ENCODE data around the gene ZNF664.
A peak's percentile ranks its signal among the peaks of the same experiment; 100 is the strongest.

ZNF664 gene

DNA sequence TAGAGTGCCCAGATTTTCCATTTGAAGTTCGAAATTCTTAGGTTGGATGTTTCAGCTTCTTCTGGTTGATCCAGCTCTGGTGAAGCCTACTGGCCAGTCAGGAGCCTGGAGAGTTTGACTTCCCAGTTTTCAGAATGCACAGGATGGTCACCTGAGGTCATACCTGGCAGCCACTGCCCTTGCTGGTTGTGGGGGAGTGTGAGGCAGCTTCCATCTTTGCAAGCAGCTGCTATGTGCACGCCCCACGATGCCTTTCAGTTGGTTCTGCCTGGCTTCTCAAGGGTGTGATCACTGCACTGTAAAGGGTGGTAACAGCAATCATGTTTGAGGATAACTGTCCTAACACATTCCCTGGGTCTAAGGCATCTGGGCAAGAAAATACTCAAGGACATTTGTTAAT, 15.8 kb upstream of the ZNF664 start:
- no peak overlapping the region for H3K4me3 ChIP-seq (ENCODE audit: low read depth, low read length)

DNA sequence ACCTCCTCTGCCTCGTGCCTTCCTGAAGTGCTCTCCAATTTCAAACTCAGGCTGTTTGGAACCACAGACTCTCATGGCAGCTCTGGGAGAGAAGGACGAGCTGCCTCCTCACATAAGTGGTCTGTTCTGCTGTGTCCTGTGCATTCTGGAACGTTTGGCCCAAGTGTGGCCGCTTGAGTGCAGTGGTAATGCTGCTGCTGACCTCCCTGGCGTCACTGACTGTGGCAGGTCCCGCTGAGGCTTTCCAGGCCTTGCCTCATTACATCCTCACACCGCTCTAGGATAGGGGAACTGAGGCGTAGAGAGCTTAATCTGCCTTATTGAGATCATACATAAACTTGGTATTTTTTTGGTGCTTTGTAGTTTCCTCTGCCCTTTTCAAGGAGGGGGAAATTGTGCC, 14.6 kb upstream of the ZNF664 start:
- H3K4me3 ChIP-seq (ENCODE audit: low read depth, low read length) = no peak overlapping the region

DNA sequence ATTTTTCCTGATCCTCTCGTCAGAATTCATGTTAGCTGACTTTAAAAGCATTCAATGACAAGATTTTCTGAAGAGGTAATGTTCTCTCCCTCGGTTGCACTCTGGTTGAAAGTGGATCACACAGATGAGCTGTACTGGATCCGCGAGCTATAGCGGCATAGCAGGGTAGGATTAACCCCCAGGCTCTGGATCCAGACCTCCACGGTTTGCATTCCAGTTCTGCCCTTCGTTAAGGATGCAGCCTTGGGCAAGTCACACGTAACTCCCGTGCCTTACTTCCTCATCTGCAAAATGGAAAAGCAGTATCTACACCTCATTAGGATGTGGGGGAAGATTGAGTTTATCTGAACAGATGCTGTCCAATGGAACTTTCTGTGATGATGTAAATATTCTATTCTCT, 14.1 kb upstream of the ZNF664 start:
- no peak overlapping the region for H3K4me3 ChIP-seq (ENCODE audit: low read depth, low read length)

DNA sequence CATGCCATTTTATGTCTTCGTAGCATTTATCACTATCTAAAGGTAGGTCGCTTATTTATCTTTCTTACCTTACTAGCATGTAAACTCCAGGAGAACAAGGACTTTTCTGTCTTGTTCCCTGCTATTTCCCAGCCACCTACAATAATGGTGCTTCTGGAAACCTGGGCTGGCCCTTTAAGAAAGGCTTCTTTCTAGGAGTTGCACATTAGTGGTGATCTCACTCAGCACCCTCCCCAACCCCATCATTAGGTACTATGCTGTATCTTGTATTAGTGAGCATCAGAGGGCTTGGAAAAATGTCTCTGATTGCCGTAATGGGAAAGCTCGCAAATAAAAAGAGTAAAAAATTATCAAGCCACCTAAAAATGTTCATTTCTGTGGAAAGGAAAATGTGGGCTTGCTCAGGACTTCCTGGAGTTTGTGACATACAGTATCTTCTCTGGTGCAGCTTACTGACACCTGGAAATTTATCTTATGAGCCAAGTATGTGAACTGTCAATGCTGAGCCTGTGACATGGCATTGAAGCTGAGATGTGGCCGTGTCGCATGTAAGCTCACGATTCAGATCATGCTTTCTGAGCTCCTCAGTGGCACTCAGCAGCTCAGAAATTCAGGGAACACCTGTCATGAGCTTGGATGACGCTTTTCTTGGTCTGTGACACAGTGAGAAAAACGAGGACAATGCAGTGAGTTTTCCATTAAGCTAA, 12.8 kb upstream of the ZNF664 start:
- H3K4me3 ChIP-seq (ENCODE audit: low read depth, low read length) = no peak overlapping the region

GRCh38 chr12:123960856-123961255, 12.2 kb upstream of the ZNF664 start:
- H3K4me3 ChIP-seq (ENCODE audit: low read depth, low read length) = no peak overlapping the region

GRCh38 chr12:123961585-123962345, 11.2 kb upstream of the ZNF664 start:
- no peak overlapping the region for H3K4me3 ChIP-seq (ENCODE audit: low read depth, low read length)

- H3K4me3 ChIP-seq (ENCODE audit: low read depth, low read length) = no peak overlapping the region
Observed at GRCh38 chr12:123962513-123962912, 10.5 kb upstream of the ZNF664 start.

DNA sequence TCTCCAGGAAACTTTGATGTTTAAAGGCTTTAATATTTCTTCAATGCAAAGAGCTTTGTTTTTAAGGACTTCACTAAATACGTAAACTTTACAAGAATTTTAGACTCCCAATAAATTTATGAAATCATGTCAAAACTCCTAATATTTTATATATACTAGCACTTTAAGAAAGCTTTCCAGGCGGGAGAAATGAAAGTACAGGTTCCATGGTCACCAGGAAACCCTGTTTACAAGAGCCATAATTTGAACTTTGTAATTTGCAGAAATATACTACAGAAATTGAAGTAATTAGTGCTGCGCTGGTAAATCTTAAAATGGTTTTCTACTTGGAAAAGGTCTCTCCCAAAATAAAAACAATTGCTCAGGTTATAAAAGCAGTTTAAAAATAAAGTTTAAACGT, 9.2 kb upstream of the ZNF664 start:
- no peak overlapping the region for H3K4me3 ChIP-seq (ENCODE audit: low read depth, low read length)

DNA sequence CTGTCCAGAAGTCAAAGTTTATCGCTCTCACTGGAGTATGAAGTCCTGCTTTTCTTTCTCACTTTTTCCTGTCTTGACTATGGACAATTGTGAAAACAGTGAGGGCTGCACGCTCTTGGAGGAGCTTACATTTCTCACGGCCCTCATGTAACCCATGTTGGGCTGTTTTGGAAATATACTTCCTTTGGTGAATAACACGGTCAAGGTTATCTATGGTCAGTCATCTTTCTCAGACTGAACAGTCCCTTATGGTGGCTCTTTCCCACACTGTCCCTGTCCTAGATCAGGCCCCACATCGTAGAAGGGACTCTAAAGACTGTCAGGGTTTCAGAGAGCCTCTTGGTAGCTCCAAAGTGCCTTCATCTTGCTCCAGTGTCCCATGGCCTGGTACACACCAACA, 7.6 kb upstream of the ZNF664 start:
- no peak overlapping the region for H3K4me3 ChIP-seq (ENCODE audit: low read depth, low read length)

GRCh38 chr12:123966596-123966995, 6.4 kb upstream of the ZNF664 start:
- no peak overlapping the region for H3K4me3 ChIP-seq (ENCODE audit: low read depth, low read length)

DNA sequence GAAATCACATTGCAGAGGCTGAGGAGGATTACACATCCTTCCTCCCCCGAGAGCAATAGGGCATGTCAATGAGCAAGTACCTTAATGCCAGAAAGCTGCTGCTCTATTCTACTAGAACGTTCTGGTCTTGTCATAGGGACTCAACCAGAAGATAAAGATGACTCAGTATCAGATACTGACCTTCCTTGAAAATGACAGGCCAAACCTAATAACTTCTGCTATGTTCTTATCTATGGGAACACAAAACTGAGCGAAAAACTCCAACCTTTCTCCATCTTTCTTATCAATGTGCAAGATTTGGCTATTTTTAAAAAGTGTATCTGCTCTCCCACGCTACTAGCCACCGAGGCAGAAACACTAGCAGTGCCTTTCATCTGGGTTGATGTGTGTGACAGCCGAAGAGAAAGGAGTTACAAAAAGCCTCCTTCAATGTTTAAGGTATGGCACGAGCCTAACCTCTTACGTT, 5.9 kb upstream of the ZNF664 start:
- H3K4me3 ChIP-seq (ENCODE audit: low read depth, low read length) = no peak overlapping the region

- no peak overlapping the region for H3K4me3 ChIP-seq (ENCODE audit: low read depth, low read length)
Observed at GRCh38 chr12:123971449-123971769, 1.6 kb upstream of the ZNF664 start.

DNA sequence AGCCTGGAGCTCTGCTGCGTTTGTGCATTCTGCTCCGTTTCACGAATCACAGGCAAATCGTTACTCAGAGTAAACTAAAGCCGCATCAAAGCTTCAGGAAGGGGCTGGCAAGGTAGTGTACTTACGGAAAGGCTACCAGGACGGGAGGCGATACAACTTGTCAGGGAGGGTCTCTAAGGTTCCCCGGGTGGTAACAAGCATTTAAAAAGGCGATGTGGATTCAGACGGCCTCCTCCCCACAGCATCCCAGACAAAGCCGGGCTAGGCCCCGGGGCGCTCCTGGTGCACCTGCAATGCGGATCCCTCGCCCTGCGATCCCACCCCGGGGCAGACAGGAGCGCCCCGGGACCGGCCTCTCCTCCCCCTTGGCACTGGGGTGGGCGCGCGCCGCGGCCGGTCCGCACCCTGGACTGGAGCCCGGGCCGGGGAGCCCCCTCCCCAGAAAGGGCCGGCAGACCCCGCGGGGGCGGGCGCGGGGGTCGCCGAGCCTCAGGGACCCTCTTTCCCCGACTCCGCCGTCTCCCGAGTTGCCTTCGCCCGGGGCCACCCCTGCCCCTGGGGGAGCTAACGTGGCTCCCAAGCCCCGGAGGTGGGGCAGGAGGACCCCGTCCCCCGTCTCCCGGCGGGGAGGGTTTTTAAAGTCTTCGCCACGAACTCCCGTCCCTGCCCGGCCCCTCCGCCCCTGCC, 1.1 kb upstream of the ZNF664 start:
- peak overlapping the region; percentile 15 for H3K4me3 ChIP-seq (ENCODE audit: low read depth, low read length)

DNA sequence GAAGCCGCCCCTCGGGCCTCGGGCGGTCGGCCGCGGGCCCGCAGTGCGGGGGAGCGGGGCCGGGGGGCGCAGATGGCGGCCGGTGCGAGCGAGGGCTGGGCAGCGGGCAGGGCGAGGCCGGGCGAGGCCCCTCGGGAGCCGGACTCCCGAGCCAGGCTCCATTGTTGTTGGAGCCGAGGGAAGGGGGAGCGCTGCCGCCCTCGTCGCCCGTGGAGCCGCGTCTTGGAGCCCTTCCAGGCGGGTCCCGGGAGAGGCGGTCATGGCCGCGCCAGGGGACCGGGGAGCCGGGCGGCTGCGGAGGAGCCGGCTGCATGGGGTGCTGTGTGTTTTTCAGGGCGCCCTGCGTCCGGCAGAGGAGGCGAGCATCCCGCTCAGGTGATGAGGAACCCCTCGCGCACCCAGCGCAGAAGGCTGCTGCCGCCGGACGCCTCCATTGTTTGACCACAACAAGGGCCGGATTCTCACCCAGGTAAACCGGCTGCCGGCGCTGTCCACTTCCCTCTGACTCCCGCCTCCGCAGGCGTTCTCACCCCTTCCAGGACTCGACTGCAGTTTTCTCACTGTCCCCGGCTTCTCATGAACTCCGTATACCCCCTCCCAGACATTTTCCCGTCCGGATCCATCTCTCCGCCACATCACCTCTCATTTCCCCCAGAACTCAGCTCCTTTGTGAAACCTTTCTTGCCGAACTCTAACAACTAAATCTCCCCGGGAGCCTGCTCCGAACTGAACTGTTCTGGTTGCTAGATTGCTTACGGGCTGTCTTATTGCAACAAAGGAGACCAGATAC, 732 bp downstream of the ZNF664 start:
- peak overlapping the region; percentile 69 for H3K4me3 ChIP-seq (ENCODE audit: low read depth, low read length)

DNA sequence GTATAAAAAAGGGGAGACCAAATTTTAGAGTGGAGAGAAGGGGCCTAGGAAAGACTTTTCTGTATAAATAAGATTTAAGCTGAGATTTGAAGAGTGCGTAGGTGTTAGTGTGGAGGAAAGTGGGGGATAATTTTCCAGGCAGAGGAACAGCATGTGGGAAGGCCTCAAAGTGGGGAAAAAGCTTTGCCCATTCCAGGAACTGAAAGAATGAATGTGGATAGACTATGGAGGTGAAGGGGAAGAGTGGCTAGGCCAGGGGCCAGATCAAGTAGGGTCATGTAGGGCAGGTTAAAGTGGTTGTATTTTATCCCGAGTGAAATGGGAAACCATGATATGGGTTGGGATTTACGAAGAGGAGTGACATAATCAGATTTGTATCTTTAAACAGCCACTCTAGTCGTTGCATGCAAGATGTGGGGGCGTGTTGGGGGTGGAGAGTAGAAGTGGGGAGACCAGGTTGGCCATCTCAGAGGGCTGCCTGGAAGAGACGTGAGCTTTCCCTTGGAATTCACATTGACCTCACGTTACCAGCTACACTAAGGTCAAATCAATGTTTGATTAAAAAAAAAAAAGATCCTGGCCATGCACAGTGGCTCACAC, 3.3 kb downstream of the ZNF664 start:
- H3K4me3 ChIP-seq (ENCODE audit: low read depth, low read length) = no peak overlapping the region

DNA sequence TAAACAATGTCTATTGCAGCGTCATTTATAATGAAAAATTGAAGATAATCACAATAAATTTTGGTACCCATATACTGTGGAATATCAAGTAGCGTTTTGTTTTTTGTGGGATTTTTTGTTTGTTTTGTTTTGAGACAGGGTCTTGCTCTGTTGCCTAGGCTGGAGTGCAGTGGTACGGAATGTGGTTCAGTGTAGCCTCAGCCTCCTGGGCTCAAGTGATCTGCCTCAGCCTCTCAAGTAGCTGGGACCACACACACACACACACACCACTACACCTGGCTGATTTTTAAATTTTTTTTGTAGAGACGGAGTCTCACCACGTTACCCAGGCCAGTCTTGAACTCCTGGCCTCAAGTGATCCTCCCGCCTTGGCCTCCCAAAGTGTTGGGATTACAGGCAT, 6.6 kb downstream of the ZNF664 start:
- H3K4me3 ChIP-seq (ENCODE audit: low read depth, low read length) = no peak overlapping the region

- no peak overlapping the region for H3K4me3 ChIP-seq (ENCODE audit: low read depth, low read length)
Observed at GRCh38 chr12:123982269-123982668, 9.3 kb downstream of the ZNF664 start.

DNA sequence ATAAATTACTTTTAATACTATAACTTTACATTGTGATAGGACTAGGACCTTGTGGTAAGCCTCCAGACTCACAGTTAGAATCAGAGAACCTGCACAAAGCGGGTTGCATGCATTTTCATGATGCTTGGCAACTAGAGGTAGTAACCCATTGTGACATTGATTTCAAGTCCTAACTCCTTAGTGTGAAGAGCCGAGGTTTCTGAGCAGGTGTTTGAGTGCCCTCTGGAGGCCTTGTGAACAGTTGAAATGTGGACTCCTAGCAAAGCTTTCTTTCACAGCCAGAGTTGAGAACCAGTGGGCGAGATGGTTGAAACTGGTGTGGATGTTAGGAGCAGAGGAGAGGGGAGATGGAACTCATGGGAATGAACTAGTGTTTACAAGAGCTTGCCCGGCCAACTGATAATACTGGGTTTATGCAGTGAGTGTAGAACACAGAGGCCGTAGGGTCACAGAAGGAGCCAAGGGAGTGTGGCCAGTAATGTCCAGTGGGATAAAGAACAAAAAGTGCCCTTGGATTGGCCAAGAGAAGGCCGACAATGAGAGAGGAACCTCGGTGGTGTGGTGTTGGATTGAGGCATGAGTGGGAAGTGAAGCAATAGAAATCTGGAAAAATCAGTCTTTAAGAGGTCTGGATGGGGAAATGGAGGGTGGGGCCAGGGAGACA, 10.9 kb downstream of the ZNF664 start:
- H3K4me3 ChIP-seq (ENCODE audit: low read depth, low read length) = no peak overlapping the region

DNA sequence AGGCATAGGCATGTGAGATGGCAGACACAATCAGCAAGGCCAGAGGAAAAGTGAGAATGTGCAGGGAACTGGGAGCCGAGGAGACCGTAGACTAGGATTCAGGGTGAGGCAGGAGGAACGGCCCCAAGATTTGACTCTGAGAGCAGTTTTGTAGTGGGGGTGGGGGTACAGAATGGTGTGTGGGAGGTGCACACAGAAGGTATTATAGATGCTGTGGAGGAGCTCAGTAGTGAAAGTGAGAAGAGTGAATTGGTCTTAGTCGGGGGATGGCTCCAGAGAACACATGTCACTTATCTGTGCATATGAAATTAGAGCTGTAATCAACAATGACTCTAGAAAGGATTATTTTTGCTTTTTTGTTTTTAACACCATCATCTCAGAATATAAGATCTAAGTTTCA, 11.9 kb downstream of the ZNF664 start:
- H3K4me3 ChIP-seq (ENCODE audit: low read depth, low read length) = no peak overlapping the region

DNA sequence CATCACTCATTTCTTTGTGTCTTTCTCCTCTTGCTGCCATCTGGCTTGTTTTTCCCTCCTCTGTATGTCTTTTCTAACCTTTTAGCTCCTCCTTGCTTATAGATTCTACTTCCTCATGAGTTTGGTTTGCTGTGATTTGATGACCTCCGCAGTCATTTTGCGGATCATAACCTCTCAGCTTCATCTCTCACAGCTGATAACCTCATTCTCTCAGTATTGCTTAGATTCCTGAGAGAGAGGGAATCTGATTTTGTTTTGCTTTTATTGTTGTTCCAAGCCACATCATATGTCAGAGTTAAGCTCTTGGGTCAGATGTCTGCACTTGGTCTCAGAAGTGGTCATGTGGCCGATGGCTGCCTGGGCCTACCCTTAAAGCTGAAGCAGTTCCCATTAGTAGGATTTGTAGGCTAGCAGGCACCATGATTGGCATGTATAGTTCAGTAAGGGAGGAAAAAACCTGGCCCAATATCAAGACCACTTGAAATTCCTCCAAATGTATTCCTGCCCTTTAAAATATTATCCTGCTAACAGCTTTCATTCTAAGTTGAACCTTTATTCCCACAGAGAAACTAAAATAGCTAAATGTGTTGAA, 13.5 kb downstream of the ZNF664 start:
- H3K4me3 ChIP-seq (ENCODE audit: low read depth, low read length) = no peak overlapping the region
